ENCODE data around the gene FRMD4A.
"Not testable (repeated sequence)": the region's sequence is repeated elsewhere in the genome, so short reads cannot be mapped to it uniquely, and the experiment has no call there.

DNA sequence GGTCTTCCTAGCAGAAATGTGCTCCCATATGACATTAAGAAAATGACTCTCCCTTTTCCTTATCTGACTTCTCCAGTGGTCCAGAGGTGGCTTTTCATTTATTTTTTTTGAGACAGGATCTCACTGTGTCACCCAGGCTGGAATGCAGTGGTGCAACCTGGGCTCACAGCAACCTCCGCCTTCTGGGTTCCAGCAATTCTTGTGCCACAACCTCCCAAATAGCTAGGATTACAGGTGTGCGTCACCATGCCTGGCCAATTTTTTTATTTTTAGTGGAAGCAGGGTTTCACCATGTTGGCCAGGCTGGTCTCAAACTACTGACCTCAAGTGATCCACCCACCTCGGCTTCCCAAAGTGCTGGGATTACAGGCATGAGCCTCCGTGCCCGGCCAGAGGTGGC, 563.6 kb downstream of the FRMD4A start:
- TF ChIP-seq POLR2A (IDR thresholded peaks at IDR 0.05): not testable (repeated sequence)
- TF ChIP-seq, protein P1, sequence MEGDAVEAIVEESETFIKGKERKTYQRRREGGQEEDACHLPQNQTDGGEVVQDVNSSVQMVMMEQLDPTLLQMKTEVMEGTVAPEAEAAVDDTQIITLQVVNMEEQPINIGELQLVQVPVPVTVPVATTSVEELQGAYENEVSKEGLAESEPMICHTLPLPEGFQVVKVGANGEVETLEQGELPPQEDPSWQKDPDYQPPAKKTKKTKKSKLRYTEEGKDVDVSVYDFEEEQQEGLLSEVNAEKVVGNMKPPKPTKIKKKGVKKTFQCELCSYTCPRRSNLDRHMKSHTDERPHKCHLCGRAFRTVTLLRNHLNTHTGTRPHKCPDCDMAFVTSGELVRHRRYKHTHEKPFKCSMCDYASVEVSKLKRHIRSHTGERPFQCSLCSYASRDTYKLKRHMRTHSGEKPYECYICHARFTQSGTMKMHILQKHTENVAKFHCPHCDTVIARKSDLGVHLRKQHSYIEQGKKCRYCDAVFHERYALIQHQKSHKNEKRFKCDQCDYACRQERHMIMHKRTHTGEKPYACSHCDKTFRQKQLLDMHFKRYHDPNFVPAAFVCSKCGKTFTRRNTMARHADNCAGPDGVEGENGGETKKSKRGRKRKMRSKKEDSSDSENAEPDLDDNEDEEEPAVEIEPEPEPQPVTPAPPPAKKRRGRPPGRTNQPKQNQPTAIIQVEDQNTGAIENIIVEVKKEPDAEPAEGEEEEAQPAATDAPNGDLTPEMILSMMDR (IDR thresholded peaks at IDR 0.05): not testable (repeated sequence)
